ENCODE results near the gene IGSF9. TPM values are rescaled to one million over a fixed set of nuclear protein-coding genes. Genes with fewer than 3 reads are reported as not detected.

The IGSF9 gene
- polyA plus RNA-seq, 1 donor from 2014 or later, result 11.8 TPM

- Histone ChIP-seq H3K27ac (ENCODE audit: low read length) (no peak overlapping the region), H3K4me2 (ENCODE audit: low read length) (no peak overlapping the region), H3K9me2 (ENCODE audit: insufficient read depth, low read length) (no peaks in the 10 kb centered on the region), H3K4me3 (ENCODE audit: low read length) (no peak overlapping the region), H3K27me3 (ENCODE audit: insufficient read depth, low read depth, low read length) (no peaks in the 10 kb centered on the region), H3K9me3 (ENCODE audit: low read length) (no peaks in the 10 kb centered on the region), H3K79me2 (replicated peaks; ENCODE audit: insufficient read depth, low read length) (no peaks in the 10 kb centered on the region), H3K9ac (ENCODE audit: low read length) (no peak overlapping the region), H3K36me3 (ENCODE audit: insufficient read depth, low read length) (no peaks in the 10 kb centered on the region), H2AFZ (ENCODE audit: low read depth, low read length) (no peak overlapping the region), H4K20me1 (ENCODE audit: insufficient read depth) (no peaks in the 10 kb centered on the region), H3F3A (ENCODE audit: insufficient read depth, low read length, poor library complexity, severe bottlenecking) (no peaks in the 10 kb centered on the region)
- TF ChIP-seq POLR2AphosphoS5 (IDR thresholded peaks at IDR 0.05) (no peak), TAF1 (IDR thresholded peaks at IDR 0.05; ENCODE audit: low read depth) (no peak), MXI1 (conservative IDR thresholded peaks at IDR 0.05; ENCODE audit: poor library complexity, severe bottlenecking) (no peak), SMC3 (conservative IDR thresholded peaks at IDR 0.05; ENCODE audit: poor library complexity) (no peak), REST (IDR thresholded peaks at IDR 0.05; ENCODE audit: borderline replicate concordance) (no peak)
- TF ChIP-seq, protein P1, sequence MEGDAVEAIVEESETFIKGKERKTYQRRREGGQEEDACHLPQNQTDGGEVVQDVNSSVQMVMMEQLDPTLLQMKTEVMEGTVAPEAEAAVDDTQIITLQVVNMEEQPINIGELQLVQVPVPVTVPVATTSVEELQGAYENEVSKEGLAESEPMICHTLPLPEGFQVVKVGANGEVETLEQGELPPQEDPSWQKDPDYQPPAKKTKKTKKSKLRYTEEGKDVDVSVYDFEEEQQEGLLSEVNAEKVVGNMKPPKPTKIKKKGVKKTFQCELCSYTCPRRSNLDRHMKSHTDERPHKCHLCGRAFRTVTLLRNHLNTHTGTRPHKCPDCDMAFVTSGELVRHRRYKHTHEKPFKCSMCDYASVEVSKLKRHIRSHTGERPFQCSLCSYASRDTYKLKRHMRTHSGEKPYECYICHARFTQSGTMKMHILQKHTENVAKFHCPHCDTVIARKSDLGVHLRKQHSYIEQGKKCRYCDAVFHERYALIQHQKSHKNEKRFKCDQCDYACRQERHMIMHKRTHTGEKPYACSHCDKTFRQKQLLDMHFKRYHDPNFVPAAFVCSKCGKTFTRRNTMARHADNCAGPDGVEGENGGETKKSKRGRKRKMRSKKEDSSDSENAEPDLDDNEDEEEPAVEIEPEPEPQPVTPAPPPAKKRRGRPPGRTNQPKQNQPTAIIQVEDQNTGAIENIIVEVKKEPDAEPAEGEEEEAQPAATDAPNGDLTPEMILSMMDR (IDR thresholded peaks at IDR 0.05; ENCODE audit: poor library complexity, severe bottlenecking), result no peak
Observed at GRCh38 chr1:159892944-159893343, 52.5 kb downstream of the IGSF9 start.

DNA sequence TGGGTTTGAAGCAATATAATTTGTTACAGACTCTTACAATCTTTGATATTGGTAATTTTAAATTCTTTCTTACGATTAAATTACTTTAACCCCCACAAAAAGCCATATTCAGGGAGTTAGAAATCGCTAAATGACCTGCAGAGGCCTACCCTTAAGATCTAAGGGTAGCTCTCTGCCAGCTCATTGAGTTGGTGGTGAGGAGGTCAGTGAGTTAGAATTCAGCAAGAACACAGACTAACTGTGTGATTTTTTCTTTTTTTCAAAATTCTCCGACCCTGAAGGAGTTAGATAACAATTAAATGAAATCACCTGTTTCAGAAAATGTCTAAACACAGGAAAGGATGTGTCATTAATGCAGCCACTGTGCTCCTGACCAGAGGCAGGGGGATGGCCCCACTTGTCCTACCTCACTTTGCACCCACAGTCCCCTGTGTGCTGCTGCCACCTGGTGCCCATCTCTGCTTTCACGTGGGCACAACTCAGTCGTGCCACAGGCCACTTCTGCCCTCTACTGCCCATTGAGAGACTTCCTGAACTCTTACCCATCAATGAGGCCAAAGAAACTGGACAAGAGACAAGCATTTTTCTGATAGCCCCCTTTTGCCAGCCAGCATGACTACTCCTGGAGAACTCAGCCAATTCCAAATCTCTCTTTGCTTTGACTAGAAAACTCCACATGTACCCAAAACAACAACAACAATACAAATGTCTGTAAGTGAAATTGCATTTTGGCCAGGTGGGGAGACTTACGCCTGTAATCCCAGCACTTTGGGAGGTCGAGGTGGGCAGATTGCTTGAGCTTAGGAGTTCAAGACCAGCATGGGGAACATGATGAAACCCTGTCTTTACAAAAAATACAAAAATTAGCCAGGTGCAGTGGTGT lies 53.9 kb downstream of the IGSF9 start:
- H3K4me3 ChIP-seq (ENCODE audit: low read length), result no peak overlapping the region
- H3K36me3 ChIP-seq (ENCODE audit: insufficient read depth, low read length), result no peaks in the 10 kb centered on the region
- no peak overlapping the region for H3K9ac ChIP-seq (ENCODE audit: low read length)
- no peak overlapping the region for H3K27ac ChIP-seq (ENCODE audit: low read length)
- H3K9me2 ChIP-seq (ENCODE audit: insufficient read depth, low read length), result no peaks in the 10 kb centered on the region
- no peak overlapping the region for H3K4me2 ChIP-seq (ENCODE audit: low read length)
- H3K27me3 ChIP-seq (ENCODE audit: insufficient read depth, low read depth, low read length), result no peaks in the 10 kb centered on the region
- no peak overlapping the region for H2AFZ ChIP-seq (ENCODE audit: low read depth, low read length)
- no peaks in the 10 kb centered on the region for H4K20me1 ChIP-seq (ENCODE audit: insufficient read depth)
- no peaks in the 10 kb centered on the region for H3F3A ChIP-seq (ENCODE audit: insufficient read depth, low read length, poor library complexity, severe bottlenecking)
- TF ChIP-seq EP300 (conservative IDR thresholded peaks at IDR 0.05; ENCODE audit: poor library complexity, severe bottlenecking) (no peak), TAF1 (IDR thresholded peaks at IDR 0.05; ENCODE audit: low read depth) (no peak), RAD21 (conservative IDR thresholded peaks at IDR 0.05) (peak; percentile 68), SMC3 (conservative IDR thresholded peaks at IDR 0.05; ENCODE audit: poor library complexity) (peak; percentile 63)
- TF ChIP-seq, protein P1 (IDR thresholded peaks at IDR 0.05; ENCODE audit: poor library complexity, severe bottlenecking), result peak; percentile 67
- H3K79me2 ChIP-seq (replicated peaks; ENCODE audit: insufficient read depth, low read length), result no peaks in the 10 kb centered on the region
- H3K9me3 ChIP-seq (ENCODE audit: low read length), result no peaks in the 10 kb centered on the region

Data from neural cell (in vitro differentiated cells).